IPS DF 6.9 (cell line): Measurements from ENCODE around the gene GNAQ.

ENCODE experiments used
- DNase-seq: peaks from one replicate; pipeline ENCODE4 v3.0.0-alpha.2; 2013; ENCODE audit warnings: low read depth, low spot score
- H3K27ac ChIP-seq: one replicate; pipeline ENCODE4 v1.5.1; 2013; ENCODE audit warnings: low read length, control low read depth
- H3K27me3 ChIP-seq: 2 replicates; pipeline ENCODE4 v1.6.1; 2013; ENCODE audit warnings: mild to moderate bottlenecking, low read length; ENCODE audit not compliant: control insufficient read depth, insufficient read depth
- H3K36me3 ChIP-seq: 2 replicates; pipeline ENCODE4 v1.6.1; 2013; ENCODE audit warnings: low read length; ENCODE audit not compliant: control insufficient read depth, insufficient read depth
- H3K4me1 ChIP-seq: 2 replicates; pipeline ENCODE4 v1.6.1; 2013; ENCODE audit warnings: low read length; ENCODE audit not compliant: control insufficient read depth, insufficient read depth
- H3K4me3 ChIP-seq: 2 replicates; pipeline ENCODE4 v1.5.1; 2013; ENCODE audit warnings: mild to moderate bottlenecking, low read length
- H3K9me3 ChIP-seq: 2 replicates; pipeline ENCODE4 v1.6.1; 2013; ENCODE audit warnings: low read length, inconsistent platforms; ENCODE audit not compliant: control insufficient read depth, insufficient read depth
- WGBS: extraction: QIAGEN DNeasy Blood & Tissue Kit; methylation state at CpG from one replicate; pipeline ENCODE4 v1.1.7; 2013; ENCODE audit warnings: mixed read lengths, missing lambda C conversion rate; ENCODE audit not compliant: insufficient read length, insufficient coverage; 5-methylcytosine and 5-hydroxymethylcytosine counted together

Gene GNAQ

DNA sequence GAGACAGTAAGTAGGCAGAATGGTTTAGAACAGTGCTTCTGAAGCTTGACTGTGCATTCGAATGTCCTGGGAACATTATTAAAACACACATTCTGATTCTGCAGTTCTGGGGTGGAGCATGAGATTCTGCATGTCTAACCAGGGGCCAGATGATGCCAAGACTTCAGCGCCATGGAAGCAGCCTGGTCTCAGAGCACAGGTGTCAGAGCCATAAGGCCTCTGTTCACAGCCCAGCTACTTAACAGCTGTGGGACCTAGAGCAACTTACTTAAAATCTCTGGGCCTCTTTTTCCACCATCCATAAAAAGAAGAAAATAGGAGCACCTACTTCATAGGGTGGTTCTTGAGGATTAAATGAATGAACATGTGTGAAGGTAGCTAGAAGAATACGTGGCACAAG is 84.0 kb downstream of the GNAQ start:
- Histone ChIP-seq H3K36me3 (no peaks in the 10 kb centered on the region), H3K27ac (no peak overlapping the region), H3K9me3 (no peaks in the 10 kb centered on the region), H3K4me1 (0 out of 2 replicates have a peak, but pooled peaks cover 2% of the 10 kb centered on the region), H3K27me3 (no peaks in the 10 kb centered on the region), H3K4me3 (no peak overlapping the region)
- DNase-seq = no peak
- WGBS = no CpG with 5 or more reads among the region's 3 CpGs

DNA sequence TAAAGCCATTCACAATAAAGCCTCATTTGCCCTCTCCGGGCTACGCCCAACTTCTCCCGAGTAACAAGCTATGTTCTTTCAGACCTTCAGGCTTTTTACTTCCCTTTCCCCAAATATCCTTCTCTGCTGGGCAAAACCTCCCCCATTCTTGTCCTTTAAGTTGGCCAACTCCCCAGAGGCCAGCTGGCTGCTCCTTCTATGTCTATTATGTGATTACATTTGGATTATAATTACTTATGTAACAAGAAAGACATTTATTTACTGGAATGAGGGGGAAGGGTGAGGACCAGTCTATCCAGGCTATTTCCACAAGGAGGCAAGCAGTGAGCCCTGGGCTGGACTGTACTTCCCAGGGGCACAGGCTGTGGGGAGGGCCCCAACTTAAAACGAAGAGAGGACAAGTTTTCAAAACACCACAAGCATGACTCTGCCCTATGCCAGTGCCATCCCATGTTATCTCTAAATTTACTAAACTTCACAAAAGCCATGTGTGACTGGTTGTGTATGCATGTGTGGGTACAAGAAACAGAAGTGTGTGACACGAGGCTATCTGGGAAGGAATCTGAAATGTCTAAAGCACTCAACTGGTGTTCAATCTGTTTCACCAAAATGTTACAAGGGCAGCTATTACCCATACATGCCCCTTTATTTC is 84.5 kb downstream of the GNAQ start:
- Histone ChIP-seq H3K4me3 (no peak overlapping the region), H3K27ac (no peak overlapping the region), H3K9me3 (no peaks in the 10 kb centered on the region), H3K4me1 (0 out of 2 replicates have a peak, but pooled peaks cover 2% of the 10 kb centered on the region), H3K36me3 (no peaks in the 10 kb centered on the region), H3K27me3 (no peaks in the 10 kb centered on the region)
- no peak for DNase-seq
- no CpG with 5 or more reads among the region's 5 CpGs for WGBS

DNA sequence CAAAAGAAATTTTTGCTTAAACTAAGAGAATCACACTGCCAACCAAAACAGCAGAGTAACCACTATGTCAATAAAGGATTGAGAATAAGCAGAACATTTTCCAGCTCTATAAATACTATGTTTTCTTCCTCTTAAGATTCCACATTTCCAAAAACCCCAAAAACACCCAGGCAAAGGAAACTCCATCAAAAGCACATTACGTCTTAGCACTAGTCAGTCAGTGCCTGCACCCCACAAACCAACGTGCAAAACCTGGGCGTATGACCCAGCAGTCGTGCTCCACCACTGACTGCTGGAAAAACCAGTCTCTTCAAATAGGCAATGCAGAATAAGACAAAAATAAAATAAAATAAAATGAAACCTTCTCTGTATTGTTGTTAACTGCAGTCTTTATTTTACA is 85.3 kb downstream of the GNAQ start:
- DNase-seq = no peak
- Histone ChIP-seq H3K4me1 (0 out of 2 replicates have a peak, but pooled peaks cover 2% of the 10 kb centered on the region), H3K9me3 (no peaks in the 10 kb centered on the region), H3K4me3 (no peak overlapping the region), H3K27me3 (no peaks in the 10 kb centered on the region), H3K27ac (no peak overlapping the region), H3K36me3 (no peaks in the 10 kb centered on the region)
- WGBS = no CpG with 5 or more reads among the region's 4 CpGs

DNA sequence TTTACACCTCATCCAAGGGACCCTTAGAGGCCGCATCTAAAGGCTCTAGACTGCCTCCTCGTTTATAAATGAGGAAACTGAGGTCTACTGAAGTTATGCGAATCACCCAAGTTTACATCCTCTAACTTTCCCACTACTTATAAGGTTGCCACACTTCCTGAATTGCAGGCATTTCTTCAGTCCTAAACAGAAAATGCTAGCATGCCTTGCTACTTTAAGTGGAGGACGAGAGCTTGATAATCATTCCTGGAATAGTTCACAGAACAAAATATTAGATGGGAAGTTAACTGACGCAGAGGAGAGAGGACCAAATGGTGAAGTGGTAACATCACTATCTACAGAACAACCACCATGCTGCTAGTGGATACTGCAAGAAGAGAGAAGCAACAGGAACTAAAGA is 85.8 kb downstream of the GNAQ start:
- Histone ChIP-seq H3K9me3 (no peaks in the 10 kb centered on the region), H3K36me3 (no peaks in the 10 kb centered on the region), H3K4me3 (no peak overlapping the region), H3K4me1 (0 out of 2 replicates have a peak, but pooled peaks cover 2% of the 10 kb centered on the region), H3K27ac (no peak overlapping the region), H3K27me3 (no peaks in the 10 kb centered on the region)
- no CpG with 5 or more reads among the region's 5 CpGs for WGBS
- no peak for DNase-seq

DNA sequence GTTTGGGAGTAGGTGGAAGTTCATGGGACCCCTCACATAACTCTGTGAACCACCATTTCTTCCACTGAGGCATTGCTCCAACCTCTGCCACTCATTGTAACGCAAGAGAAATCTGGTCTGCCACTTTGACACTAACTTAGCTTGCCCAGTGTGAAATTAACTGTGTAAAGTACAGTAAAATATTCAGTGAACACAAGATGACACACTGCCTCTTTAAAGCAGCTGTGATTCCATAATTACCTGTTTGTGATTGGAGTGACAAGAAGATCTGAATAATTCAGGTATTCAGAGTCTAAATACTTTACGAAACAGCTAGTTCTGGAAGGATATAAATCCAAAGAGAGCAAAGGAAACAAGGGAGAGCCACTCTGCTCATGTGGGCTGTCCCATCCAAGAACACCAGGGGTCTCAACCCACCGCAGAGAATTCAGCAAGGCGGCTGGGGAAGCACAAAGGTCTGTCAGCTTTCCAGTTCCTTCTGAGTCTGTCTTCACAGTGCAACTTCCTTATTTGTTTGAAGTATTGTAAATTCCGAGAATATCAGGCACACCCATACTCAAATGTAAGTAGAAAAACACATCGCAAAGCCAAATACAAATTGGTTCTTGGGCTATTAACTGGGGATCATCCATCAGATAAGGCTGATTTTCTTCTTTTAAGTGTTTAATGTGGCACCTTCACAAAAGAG is 86.9 kb downstream of the GNAQ start:
- no peak overlapping the region for H3K27ac ChIP-seq
- DNase-seq = no peak

DNA sequence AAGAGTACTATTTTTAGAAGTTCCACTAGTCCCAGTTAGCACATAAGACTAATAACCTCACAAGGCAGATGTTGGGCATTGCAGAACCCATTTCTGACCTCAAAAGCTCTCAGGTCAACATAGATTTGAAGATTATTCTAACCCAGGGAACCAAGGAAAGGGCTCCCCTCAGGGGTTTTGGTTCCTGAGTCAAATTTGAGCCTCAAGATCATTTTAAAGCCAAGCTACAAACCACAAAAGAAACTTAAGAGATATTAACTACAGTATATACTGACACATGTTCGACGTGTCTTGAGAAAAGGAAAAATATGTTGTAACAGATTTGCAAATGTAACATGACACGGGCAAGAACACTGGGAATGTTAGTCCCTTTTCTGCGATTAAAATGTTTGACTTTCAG is 88.6 kb downstream of the GNAQ start:
- no peak overlapping the region for H3K4me3 ChIP-seq
- no peaks in the 10 kb centered on the region for H3K9me3 ChIP-seq
- no peaks in the 10 kb centered on the region for H3K27me3 ChIP-seq
- no CpG with 5 or more reads among the region's 4 CpGs for WGBS
- DNase-seq = no peak
- no peaks in the 10 kb centered on the region for H3K36me3 ChIP-seq
- no peak overlapping the region for H3K27ac ChIP-seq
- H3K4me1 ChIP-seq = no peaks in the 10 kb centered on the region

More for the DNA sequence above, 86.9 kb downstream of the GNAQ start:
- H3K36me3 ChIP-seq = no peaks in the 10 kb centered on the region
- no peaks in the 10 kb centered on the region for H3K27me3 ChIP-seq
- no peaks in the 10 kb centered on the region for H3K4me1 ChIP-seq
- no CpG with 5 or more reads among the region's 6 CpGs for WGBS
- no peak overlapping the region for H3K4me3 ChIP-seq
- no peaks in the 10 kb centered on the region for H3K9me3 ChIP-seq

DNA sequence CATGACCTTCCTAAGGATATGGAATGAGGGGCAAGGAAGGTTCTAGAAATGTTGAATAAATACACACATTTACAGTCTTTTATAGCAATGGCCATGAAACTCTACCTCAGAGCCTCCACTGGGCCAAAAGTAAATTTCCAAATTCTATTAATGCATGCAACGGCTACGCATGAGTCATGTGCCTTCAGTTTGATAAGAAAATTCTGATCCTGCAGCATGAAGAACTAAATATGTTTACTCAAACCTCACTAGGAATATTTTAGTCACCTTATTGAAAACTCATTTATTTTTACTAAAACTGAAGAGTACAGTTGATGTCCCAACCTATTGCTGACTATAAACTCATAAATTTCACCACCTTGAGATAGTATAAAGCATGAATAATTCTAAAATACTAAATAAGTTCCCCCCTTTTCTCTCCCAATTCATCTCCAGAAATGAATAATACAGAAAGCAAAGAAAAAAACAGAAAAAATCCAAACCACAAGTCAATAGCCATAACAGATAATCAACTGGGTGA is 92.4 kb downstream of the GNAQ start:
- Histone ChIP-seq H3K9me3 (no peaks in the 10 kb centered on the region), H3K4me3 (no peak overlapping the region), H3K27me3 (no peaks in the 10 kb centered on the region), H3K27ac (no peak overlapping the region), H3K4me1 (no peaks in the 10 kb centered on the region), H3K36me3 (no peaks in the 10 kb centered on the region)
- no CpG with 5 or more reads among the region's 2 CpGs for WGBS
- DNase-seq = no peak

DNA sequence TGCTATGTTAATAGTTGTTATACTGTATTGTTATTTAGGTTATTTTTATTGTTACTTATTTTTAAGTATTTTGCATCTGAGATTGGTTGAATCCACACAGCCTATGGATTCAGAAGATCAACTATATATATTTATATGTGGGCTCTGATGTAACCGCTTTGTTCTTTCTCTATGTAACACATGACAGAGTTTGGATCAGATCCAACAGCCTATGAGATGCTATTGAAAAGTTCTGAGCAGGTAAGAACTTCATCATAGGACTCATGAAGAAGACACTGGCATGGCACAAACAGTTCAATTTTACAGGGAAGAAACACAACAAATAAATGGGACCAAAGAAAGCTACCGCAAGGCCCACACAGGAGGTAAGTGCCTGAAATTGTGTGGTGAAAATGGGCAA is 93.4 kb downstream of the GNAQ start:
- H3K4me3 ChIP-seq = no peak overlapping the region
- H3K27me3 ChIP-seq = no peaks in the 10 kb centered on the region
- no CpG with 5 or more reads among the region's 2 CpGs for WGBS
- H3K9me3 ChIP-seq = no peaks in the 10 kb centered on the region
- no peaks in the 10 kb centered on the region for H3K36me3 ChIP-seq
- no peaks in the 10 kb centered on the region for H3K4me1 ChIP-seq
- DNase-seq = no peak
- H3K27ac ChIP-seq = no peak overlapping the region

DNA sequence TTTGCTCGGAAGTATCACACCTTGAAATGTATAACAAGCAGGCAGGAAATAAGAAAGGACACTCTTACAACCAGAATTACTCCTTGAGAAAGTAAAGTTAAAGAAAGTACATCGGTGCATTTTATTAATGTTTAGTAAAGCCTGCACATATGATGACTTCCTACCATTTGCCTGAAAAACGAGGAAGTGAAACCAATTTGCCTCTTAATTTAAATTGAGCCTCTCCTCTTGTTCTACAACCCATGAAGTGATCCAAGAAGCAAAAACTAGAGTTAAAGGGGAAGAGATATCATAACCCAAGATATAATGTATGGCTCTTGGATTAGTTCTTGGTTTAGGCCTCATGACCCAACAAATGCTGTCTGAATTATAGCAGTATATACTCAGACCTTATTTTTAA is 95.6 kb downstream of the GNAQ start:
- H3K4me1 ChIP-seq = no peaks in the 10 kb centered on the region
- H3K9me3 ChIP-seq = no peaks in the 10 kb centered on the region
- H3K4me3 ChIP-seq = no peak overlapping the region
- WGBS = no CpG with 5 or more reads among the region's 3 CpGs
- no peak overlapping the region for H3K27ac ChIP-seq
- no peak for DNase-seq
- H3K27me3 ChIP-seq = no peaks in the 10 kb centered on the region
- H3K36me3 ChIP-seq = no peaks in the 10 kb centered on the region

DNA sequence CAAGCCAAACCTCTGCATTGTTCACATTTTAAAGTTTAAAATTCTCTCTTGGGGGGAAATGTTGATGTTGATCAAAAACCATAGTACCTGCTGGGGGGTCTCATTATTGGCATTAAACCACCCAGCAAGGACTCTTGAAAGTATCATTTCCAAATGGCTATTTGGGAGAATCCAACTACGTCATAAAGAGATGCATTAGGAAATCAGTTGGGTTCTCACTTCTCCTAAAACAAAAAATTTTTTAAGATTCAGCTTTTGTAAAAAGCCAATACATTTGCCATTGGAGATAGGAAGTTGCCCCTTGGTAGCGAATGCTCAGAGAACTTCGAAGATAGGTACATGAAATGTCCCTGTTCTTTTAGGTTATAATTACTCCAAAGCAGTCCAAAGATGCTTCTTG is 96.4 kb downstream of the GNAQ start:
- Histone ChIP-seq H3K4me3 (no peak overlapping the region), H3K9me3 (no peaks in the 10 kb centered on the region), H3K27me3 (no peaks in the 10 kb centered on the region), H3K27ac (no peak overlapping the region), H3K4me1 (no peaks in the 10 kb centered on the region), H3K36me3 (no peaks in the 10 kb centered on the region)
- no peak for DNase-seq
- WGBS = no CpG with 5 or more reads among the region's 3 CpGs
